ENCODE data around the gene KLF16.

KLF16 gene

GRCh38 chr19:1823539-1824251, 39.7 kb downstream of the KLF16 start:
- DNase-seq (ENCODE audit: low read depth in 3 of 3): no peak

- no peak for DNase-seq (ENCODE audit: low read depth in 3 of 3)
Measured at GRCh38 chr19:1823020-1823419, 40.4 kb downstream of the KLF16 start.

DNA sequence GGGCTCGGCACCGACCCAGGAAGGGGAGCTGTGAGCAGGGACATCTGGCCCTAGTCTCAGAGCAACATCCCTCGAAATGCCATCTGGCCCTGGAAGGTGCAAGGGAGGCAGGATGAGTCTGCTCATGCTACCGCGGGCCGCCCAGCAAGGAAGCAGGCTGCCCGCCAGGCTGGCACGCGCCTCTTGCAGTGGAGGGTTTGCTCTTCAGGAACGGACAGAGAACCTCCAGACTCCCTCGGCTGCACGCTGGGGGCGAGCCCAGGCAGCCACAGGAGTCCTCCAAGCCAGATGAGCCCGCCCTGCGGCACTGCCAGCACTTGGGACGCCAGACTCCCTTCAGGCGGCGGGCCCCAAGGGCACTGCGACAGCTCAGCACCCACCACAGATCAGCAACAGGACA, 41.2 kb downstream of the KLF16 start:
- DNase-seq (ENCODE audit: low read depth in 3 of 3): no peak

- DNase-seq (ENCODE audit: low read depth in 3 of 3): no peak
Measured at GRCh38 chr19:1819341-1820255, 43.8 kb downstream of the KLF16 start.

DNA sequence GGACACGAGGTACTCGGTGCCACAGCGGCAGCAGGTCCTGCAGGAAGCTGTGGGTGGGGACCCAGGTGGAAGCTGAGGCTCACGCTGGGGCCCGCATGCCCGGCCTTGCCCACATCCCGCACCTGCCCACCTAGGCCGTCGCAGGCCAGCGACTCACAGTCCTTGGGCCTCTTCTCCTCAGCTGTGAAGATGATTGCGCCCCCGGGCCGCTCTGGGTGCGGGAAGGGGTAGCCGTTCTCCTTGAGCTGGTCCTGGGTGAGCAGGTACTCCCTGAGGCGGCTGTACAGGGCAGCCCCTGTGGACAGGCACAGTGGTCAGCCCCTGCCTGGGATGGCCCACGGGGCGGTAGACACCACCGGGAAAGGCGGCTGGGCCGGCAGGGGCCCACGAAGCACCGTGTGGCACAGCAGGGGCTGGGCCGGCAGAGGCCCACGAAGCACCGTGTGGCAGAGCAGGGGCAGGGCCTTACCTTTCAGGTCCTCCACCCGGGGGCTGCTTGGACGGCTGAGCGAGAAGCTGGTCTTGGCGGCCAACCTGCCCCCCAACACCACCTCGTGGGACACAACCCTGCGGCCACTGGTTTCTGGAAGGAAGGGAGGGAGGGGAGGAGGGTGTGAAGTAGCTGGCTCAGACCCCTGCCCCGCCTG, 44.7 kb downstream of the KLF16 start:
- no peak for DNase-seq (ENCODE audit: low read depth in 3 of 3)

DNA sequence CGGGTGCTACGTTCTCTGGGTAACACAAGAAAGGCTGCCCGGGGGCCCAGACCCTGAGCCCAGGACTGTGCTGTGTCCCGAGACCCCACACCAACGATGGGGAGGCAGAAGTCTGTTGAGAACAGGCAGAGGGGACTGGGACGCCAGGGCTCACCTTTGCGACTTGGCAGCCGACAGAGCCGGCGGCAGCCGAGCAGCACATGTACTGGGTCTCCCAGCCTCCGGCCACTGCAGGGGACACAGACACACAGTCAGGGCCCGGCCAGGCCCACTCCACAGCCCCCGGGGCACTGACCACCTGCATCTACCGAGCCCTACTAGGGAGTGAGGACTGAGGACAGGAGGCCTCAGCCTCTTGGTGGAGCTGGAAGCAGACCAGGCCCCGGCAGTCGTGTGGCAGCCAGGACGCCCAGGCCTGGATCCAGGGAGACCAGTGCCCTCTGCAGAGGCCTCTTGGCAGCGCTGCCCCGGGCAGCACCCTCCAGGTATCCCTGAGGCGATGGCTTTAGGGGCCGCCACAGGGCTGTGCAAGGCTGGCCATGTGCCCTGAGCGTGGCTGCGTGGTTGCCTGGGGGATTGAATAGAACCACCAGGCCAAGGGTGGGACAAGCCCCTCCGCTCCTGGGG, 45.7 kb downstream of the KLF16 start:
- no peak for DNase-seq (ENCODE audit: low read depth in 3 of 3)

DNA sequence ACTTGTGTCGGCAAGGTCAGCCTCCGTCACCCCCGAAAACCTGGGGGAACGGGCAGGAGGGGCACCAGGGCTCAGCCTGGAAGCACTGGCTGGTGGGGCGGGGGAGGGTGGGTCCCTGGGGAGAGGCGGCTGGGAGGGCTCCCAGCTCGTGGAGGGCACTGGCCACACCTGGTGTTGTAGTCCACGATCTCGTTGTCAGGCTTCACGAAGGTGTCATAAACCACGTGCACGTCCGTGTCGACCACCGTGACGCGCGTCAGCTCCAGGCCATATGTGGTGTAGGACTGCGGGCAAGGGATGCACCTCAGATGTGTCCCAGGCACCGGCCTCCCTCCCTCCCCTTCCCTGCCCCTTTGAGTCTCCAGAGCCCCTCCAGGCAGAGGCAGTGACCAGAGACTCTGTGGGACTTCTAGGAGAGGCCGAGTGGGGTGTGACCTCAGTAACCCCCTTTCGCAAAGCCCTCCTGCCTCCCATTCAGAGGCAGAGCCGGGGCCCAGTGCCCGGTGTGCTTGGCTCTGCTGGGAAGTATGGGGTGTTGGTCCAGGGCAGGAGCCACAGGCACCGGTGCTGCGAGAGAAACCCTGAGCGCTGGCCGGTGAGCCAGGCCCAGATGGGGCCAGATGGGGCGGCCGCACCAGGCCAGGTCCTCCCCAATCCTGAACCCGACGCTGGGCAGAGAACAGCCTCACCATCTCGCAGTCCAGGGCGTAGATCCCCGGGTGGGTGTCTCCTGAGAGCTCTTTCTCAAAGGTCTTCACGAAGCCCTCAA, 46.7 kb downstream of the KLF16 start:
- no peak for DNase-seq (ENCODE audit: low read depth in 3 of 3)

DNA sequence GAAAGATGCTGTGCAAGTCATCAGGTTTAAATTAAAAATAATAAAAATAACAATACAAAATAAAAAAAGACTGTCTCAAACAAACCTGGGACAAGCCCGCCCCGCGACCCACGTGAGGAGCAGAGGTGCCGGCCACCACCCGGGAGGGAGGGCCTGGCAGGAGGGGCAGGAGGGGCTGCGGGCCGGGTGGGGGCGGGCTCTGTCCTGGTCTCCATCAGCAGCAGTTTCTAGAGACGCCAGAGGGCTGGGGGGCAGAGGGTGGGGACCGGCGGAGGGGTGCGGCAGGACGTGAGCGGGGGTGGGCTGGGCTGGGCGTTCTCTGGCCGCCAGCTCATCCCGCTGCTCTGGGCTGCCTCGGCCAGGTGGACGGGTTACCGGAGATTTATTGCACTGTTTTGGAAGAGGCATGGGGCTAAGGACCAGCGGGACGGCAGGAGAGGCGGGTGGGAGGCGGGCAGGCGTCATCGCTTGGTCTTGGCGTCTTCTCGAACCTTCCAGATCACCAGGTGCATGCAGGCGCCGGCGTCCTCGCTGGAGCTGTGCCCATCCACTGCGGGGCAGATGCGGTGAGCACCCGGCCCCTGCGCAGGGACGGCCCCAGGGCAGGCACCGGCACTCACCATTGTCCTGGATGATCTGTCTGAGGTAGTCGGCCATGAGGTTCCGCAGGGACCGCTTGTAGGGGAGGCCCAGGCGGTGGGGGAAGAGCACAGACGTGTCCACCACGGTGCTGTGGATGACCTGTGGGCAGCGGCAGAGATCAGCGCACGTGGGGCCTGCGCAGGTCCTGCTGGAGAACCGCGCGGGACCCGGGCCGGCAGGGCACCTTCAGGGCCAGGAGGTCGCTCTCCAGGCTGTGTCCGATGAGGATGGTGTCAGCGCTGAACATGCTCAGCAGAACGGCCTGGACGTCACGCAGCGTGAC, 47.5 kb downstream of the KLF16 start:
- DNase-seq (ENCODE audit: low read depth in 3 of 3): no peak

GRCh38 chr19:1814833-1815604, 48.4 kb downstream of the KLF16 start:
- no peak for DNase-seq (ENCODE audit: low read depth in 3 of 3)

DNA sequence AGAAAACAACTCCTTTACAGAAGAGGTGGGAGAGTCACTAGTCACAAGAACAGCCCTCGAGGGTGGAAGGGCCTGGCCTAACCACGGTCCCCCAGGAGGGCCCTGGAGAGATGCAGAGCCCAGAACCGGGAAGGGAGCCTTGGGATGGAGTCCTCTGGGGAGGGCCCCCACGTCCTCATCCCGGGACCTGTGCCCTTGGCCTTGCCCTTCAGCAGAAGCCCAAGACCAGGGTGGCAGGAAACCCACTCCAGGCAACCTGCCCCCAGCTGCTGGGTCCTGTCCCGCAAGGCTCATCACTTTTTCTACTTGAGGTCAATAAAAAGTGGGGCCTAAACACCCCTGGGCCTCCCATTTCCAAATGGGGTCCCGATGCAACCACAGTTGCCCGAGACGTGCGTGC, 49.0 kb downstream of the KLF16 start:
- no peak for DNase-seq (ENCODE audit: low read depth in 3 of 3)

GRCh38 chr19:1813192-1814182, 49.9 kb downstream of the KLF16 start:
- no peak for DNase-seq (ENCODE audit: low read depth in 3 of 3)

DNA sequence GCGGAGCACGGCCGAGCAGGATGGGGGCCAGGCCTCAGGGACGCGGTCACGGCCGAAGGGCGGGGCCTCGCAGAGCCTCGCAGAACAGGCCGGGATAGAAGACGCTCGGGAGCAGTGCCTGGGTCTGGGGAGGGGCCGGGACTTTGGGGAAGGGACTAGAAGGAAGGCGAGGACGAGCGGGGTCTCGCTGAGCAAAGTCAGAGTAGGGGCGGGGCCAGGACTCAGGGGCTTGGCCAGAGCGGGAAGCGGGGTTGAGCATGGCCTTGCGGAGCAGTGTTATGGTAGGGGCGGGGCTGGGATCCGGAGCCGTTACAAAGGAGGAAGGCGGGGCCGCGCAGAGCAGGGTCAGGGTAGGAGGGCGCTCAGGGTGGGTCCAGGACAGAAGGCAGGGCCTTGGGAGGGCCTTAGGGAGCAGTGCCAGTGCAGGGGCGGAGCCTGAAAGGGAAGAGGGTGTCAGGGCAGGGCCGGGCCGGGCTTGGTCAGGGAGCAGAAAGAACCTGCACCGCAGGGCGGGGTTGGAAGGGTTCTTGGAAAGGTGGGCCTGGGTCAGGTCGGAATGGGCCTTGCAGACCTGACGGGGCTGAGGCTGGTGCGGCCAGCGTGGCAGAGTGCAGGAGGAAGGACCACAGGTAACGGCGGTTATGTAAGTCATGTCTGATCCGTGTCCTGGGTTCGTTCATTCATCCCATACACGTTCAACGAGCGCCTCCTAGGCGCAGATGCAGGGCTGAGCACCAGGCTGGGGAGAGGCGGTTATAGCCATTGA, 50.8 kb downstream of the KLF16 start:
- peak; percentile 62 to 86 (median 64) for DNase-seq (ENCODE audit: low read depth in 3 of 3)

GRCh38 chr19:1811942-1812425, 51.4 kb downstream of the KLF16 start, which contains the start of gene ATP8B3:
Gene ATP8B3 (minus strand): TSS chr19:1812276. CDS start chr19:1811736, 540 bp downstream.
- DNase-seq (ENCODE audit: low read depth in 3 of 3): peak in 1 of 3 experiments; percentile 55

- DNase-seq (ENCODE audit: low read depth in 3 of 3): peak; percentile 22 to 52 (median 22)
Measured at GRCh38 chr19:1811472-1811894, 51.9 kb downstream of the KLF16 start.

GRCh38 chr19:1810439-1811160, 52.8 kb downstream of the KLF16 start:
- DNase-seq (ENCODE audit: low read depth in 3 of 3): no peak

DNA sequence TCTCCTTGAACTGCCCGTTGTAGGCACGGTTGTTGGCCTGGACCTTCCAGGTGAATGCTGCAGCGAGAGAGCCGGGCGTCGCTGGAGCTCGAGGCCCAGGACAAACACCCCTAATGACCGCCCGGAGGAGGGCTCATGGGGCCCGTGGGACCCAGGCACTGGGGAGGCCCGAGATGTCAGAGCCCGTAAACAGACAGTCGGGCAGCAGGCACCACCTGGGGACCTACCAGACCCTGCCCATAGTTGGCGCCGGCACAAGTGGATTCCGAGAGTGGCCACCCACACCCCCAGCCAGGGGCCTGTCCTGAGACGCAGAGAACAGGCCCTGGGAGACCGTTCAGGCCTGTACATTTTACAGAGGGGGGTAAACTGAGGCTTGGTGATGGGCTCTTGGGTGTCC, 53.7 kb downstream of the KLF16 start:
- DNase-seq (ENCODE audit: low read depth in 3 of 3): no peak

Data from stimulated activated CD4-positive, alpha-beta T cell treated with anti-CD3 and anti-CD28 coated beads, TNF-alpha, amount 100 ng/mL, for 24 hours (primary cell).